Coronary artery (tissue), 2 donors: ENCODE results near the gene C19orf12.

Source experiments
- DNase-seq: peaks from one replicate; pipeline ENCODE4 v3.0.0-alpha.2; 2017; ENCODE audit warnings: low spot score
- H3K27ac ChIP-seq, 2 donors: fragments of 200-600 bp; sonication (generic); one replicate each; pipeline ENCODE4 v1.5.1; 2016 to 2019
- H3K4me3 ChIP-seq: fragments of 200-600 bp; sonication (generic); 2 replicates; pipeline ENCODE4 v1.5.1; 2016; ENCODE audit warnings: mild to moderate bottlenecking, moderate library complexity
- TF ChIP-seq, protein P1 (sequence below): fragments of 200-600 bp; sonication (generic); IDR thresholded peaks from one replicate; pipeline ENCODE4 v1.5.1; 2019; ENCODE audit warnings: antibody characterized with exemption

The C19orf12 gene

DNA sequence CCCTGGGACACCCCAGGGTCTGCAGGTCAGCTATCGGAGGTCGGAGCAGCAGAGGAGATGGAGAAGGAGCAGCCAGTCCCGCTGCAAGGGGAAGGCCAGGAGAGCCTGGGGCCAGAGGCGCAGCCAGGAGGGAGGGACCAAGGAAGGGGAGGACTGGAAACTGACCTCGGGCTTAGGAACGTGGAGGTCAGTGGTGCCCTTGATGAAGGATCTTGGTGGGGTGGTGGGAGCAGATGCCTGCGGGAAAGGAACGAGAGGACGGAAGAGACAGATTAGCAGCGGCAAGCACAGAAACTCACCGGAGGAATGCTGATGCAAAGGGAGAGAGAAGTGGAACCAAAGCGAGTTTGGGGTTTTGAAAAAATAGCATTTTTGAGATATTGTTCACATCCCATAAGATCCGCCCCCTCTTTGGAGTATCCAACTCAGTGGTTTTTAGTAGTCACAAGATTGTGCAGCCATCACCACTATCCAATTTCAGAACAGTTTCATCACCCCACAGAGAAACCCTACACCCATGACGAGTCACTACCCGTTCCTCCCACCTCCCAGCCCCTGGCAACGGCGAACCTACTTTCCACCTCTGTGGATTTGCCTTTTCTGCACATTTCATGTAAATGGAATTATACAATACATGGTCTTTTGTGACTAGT, 27.7 kb downstream of the C19orf12 start:
- TF ChIP-seq, protein P1, sequence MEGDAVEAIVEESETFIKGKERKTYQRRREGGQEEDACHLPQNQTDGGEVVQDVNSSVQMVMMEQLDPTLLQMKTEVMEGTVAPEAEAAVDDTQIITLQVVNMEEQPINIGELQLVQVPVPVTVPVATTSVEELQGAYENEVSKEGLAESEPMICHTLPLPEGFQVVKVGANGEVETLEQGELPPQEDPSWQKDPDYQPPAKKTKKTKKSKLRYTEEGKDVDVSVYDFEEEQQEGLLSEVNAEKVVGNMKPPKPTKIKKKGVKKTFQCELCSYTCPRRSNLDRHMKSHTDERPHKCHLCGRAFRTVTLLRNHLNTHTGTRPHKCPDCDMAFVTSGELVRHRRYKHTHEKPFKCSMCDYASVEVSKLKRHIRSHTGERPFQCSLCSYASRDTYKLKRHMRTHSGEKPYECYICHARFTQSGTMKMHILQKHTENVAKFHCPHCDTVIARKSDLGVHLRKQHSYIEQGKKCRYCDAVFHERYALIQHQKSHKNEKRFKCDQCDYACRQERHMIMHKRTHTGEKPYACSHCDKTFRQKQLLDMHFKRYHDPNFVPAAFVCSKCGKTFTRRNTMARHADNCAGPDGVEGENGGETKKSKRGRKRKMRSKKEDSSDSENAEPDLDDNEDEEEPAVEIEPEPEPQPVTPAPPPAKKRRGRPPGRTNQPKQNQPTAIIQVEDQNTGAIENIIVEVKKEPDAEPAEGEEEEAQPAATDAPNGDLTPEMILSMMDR = no peak
- Histone ChIP-seq H3K27ac (peak overlapping the region; percentile 28 to 73), H3K4me3 (peak overlapping the region; percentile 39)
- DNase-seq = no peak

DNA sequence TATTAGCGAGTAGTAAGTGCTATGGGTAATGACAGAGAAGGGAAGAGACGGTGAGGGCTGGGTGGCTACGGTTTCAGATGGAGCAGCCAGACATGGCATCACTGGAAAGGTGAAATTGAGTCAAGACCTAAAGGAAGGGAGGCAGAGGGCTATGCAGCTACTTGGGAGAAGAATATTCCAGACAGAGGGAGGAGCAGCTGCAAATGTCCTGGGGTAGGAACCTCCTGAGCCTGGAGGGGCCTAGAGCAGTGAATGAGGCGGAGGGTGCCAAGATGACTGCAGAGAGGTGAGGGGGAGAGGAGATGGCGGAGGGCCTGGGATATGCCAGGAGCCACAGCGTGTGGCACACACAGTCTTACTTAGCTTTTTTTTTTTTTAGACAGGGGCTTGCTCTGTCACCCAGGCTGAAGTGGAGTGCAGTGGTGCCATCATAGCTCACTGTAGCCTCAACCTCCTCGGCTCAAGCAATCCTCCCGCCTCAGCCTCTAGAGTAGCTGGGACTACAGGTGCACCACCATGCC, 28.7 kb downstream of the C19orf12 start:
- TF ChIP-seq, protein P1 = no peak
- DNase-seq = no peak
- H3K4me3 ChIP-seq = no peak overlapping the region
- H3K27ac ChIP-seq = peak overlapping the region in 1 of 2 donors; percentile 32

DNA sequence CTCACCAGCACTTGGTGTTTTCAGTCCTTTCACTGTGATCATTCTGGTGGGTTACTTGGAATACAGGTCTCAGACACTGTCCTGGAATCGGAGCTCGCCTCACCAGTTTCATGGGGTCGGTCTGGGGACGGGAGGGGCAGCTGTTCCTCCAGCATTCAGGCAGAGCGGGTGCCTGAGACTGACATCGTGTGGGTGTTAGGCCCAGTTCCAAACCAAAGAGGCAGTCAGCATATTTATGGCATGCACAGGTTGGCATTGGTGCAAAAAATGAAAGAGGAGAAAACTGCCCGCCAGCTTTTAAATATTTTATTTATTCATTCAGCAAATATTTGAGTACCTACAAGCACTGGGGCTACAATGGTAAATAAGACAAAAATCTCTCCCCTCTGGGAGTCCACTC, 29.7 kb downstream of the C19orf12 start:
- Histone ChIP-seq H3K27ac (peak overlapping the region in 1 of 2 donors; percentile 2), H3K4me3 (no peak overlapping the region)
- DNase-seq = no peak
- TF ChIP-seq, protein P1 = no peak

DNA sequence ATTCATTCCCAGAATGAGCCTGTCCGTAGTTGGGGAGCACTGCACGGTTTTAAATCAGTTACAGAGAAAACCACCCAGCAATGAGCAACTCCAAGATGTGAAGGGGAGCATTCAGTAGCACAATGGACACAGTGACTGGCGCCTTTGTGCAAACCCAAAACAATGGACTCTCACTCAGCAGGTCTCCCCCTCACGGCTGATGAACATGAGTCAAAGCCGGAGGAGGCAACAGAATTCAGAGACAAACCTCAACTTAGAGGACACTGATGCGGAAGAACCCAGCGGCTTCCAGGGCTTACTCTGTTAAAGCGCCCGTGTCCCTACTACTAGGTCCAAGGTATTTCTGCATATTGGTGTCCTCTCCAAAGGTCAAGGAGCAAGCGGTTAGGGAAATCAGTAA, 32.1 kb downstream of the C19orf12 start:
- Histone ChIP-seq H3K4me3 (no peak overlapping the region), H3K27ac (peak overlapping the region in 1 of 2 donors; percentile 62)
- no peak for DNase-seq
- TF ChIP-seq, protein P1 = no peak

DNA sequence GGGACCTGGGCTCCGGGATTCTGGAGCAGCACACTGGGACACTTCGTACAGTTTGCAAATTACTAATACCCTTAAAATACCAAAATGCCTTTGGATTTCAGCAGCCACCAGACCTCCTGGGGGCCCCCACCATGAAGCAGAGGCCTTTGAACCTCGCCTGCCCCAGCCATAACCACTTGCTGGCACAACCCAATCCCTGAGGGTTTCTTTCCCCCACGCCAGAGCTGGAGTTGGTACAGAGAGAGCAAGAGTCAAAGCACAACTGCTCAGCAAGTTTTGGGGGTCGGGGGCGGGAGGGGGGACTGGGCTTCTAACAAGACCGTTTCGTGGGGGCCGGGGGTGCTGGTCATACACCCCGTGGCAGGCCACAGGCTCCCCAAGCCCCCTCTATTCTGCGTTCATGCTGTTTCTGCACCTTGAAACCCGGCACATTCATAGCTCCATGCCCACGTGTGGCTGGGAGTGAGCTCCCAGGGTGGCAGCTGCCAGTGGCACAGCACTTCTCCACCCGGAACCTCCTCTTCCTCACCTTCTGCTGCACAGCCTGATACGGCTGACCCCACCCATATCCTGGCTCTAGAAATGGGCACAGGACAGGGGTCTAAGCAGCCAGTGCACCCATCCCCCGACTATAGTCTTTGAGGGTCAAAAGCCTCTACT, 32.7 kb downstream of the C19orf12 start:
- Histone ChIP-seq H3K27ac (peak overlapping the region; percentile 62 to 63), H3K4me3 (no peak overlapping the region)
- DNase-seq = no peak
- TF ChIP-seq, protein P1 = no peak

DNA sequence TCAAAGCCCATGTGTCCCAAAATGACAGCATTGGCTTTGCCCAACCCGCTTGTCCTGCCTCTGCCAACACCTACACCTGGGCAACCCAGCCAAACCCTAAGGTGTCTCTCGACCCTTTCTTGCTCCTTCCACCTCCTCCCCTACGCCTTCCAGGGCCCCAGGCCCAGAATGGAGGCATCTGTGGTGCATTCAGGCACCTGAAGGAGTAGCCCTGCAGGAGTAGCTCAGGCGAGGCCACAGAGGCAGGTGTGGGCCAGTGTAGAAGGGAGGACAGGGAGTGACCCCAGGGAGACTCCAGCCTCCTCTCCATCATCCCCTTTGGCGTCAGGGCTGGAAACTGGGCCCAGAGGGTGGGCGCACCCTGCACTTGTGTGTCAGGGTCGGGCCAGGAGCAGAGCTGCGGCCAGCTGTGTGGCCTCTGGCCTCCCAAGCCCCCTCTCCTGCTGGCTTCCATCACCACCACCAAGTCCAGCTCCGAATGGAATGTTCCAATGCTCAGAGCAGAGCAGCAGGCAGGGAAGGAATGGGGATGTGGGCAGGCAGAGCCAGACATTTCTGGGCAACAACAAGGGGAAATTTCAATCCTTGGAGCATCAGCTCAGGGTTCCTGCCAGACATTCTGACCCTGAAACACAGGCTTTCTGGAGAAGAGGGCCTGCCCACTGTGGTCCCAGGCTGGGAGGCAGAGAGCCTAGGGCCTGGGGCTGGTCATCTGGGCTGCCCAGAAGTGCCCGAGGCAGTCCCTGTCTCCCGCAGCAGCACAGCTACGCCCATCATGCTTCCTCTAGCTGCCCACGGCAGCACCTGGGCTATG, 33.4 kb downstream of the C19orf12 start:
- Histone ChIP-seq H3K27ac (peak overlapping the region; percentile 62 to 63), H3K4me3 (no peak overlapping the region)
- DNase-seq = no peak
- TF ChIP-seq, protein P1 = no peak
